Stimulated activated CD4-positive, alpha-beta T cell treated with anti-CD3 and anti-CD28 coated beads, Interleukin-4, amount 100 ng/mL, for 24 hours (primary cell): ENCODE results near the gene RAB28.
A peak's percentile ranks its signal among the peaks of the same experiment; 100 is the strongest.

ENCODE experiments used
- DNase-seq: peaks from one replicate; pipeline ENCODE4 v3.0.0-alpha.2; 2020

The RAB28 gene

GRCh38 chr4:13504374-13504773 is 20.2 kb upstream of the RAB28 start:
- DNase-seq = no peak

- no peak for DNase-seq
Measured at GRCh38 chr4:13498469-13498868, 14.3 kb upstream of the RAB28 start.

GRCh38 chr4:13496605-13497004 is 12.5 kb upstream of the RAB28 start:
- DNase-seq = no peak

GRCh38 chr4:13495753-13496152 is 11.6 kb upstream of the RAB28 start:
- DNase-seq = no peak

- DNase-seq = no peak
Measured at GRCh38 chr4:13493793-13494192, 9.7 kb upstream of the RAB28 start.

GRCh38 chr4:13492747-13493146 is 8.6 kb upstream of the RAB28 start:
- DNase-seq = no peak

GRCh38 chr4:13484749-13485221 is 645 bp upstream of the RAB28 start:
- DNase-seq = no peak

GRCh38 chr4:13483768-13484121 is 395 bp downstream of the RAB28 start:
- peak; percentile 22 for DNase-seq

- no peak for DNase-seq
Measured at GRCh38 chr4:13483136-13483767, 888 bp downstream of the RAB28 start.

- no peak for DNase-seq
Measured at GRCh38 chr4:13481569-13481968, 2.6 kb downstream of the RAB28 start.

GRCh38 chr4:13478707-13479106 is 5.4 kb downstream of the RAB28 start:
- DNase-seq = no peak

GRCh38 chr4:13478131-13478530 is 6.0 kb downstream of the RAB28 start:
- DNase-seq = no peak

GRCh38 chr4:13476915-13477314 is 7.2 kb downstream of the RAB28 start:
- no peak for DNase-seq

GRCh38 chr4:13476152-13476551 is 8.0 kb downstream of the RAB28 start:
- no peak for DNase-seq

GRCh38 chr4:13471400-13471799 is 12.7 kb downstream of the RAB28 start:
- no peak for DNase-seq

- DNase-seq = no peak
Measured at GRCh38 chr4:13470379-13470778, 13.8 kb downstream of the RAB28 start.

- no peak for DNase-seq
Measured at GRCh38 chr4:13464973-13465372, 19.2 kb downstream of the RAB28 start.

- no peak for DNase-seq
Measured at GRCh38 chr4:13464543-13464942, 19.6 kb downstream of the RAB28 start.

- DNase-seq = no peak
Measured at GRCh38 chr4:13461191-13461905, 22.8 kb downstream of the RAB28 start.

GRCh38 chr4:13455411-13455810 is 28.7 kb downstream of the RAB28 start:
- no peak for DNase-seq

GRCh38 chr4:13454786-13455185 is 29.4 kb downstream of the RAB28 start:
- no peak for DNase-seq

- DNase-seq = no peak
Measured at GRCh38 chr4:13452927-13453579, 31.1 kb downstream of the RAB28 start.

- no peak for DNase-seq
Measured at GRCh38 chr4:13449590-13449989, 34.5 kb downstream of the RAB28 start.
